Type B pancreatic cell (in vitro differentiated cells): Measurements from ENCODE around the gene LAMTOR2. TPM values are rescaled to one million over a fixed set of nuclear protein-coding genes. Genes with fewer than 3 reads are reported as not detected.

Source experiments
- DNase-seq: peaks from one replicate; pipeline ENCODE4 v3.0.0; 2021; ENCODE audit warnings: mixed read lengths; ENCODE audit not compliant: unreplicated experiment; ENCODE audit errors: extremely low spot score
- H3K27ac Mint-ChIP-seq: 2 replicates; pipeline ENCODE4 v1.8.0; 2021; ENCODE audit warnings: mild to moderate bottlenecking, mixed read lengths
- H3K27me3 Mint-ChIP-seq: 2 replicates; pipeline ENCODE4 v1.8.0; 2021; ENCODE audit warnings: mixed read lengths
- H3K36me3 Mint-ChIP-seq: 2 replicates; pipeline ENCODE4 v1.8.0; 2021; ENCODE audit warnings: mixed read lengths
- H3K4me1 Mint-ChIP-seq: one replicate; pipeline ENCODE4 v1.8.0; 2021; ENCODE audit warnings: mixed read lengths; ENCODE audit not compliant: unreplicated experiment
- H3K4me3 Mint-ChIP-seq: 2 replicates; pipeline ENCODE4 v1.8.0; 2021; ENCODE audit warnings: mild to moderate bottlenecking, mixed read lengths
- H3K9me3 Mint-ChIP-seq: 2 replicates; pipeline ENCODE4 v1.8.0; 2021; ENCODE audit warnings: mixed read lengths
- CTCF ChIP-seq: fragments of 200-600 bp; sonication (generic); conservative IDR thresholded peaks from 2 replicates; pipeline ENCODE4 v1.5.0; 2021; ENCODE audit warnings: antibody characterized with exemption, mild to moderate bottlenecking
- total RNA-seq: library from RNA; stranded (reverse); gene quantifications from 2 replicates; pipeline ENCODE4 v1.2.1, GENCODE V29; 2021; ENCODE audit warnings: low replicate concordance

LAMTOR2 gene
- total RNA-seq, 1 donor from 2014 or later, result 60.9 TPM

GRCh38 chr1:156078728-156079127, 24.1 kb downstream of the LAMTOR2 start:
- H3K9me3 Mint-ChIP-seq, result no peaks in the 10 kb centered on the region
- peak overlapping the region; percentile 97 for H3K4me3 Mint-ChIP-seq
- peak overlapping the region; percentile 90 for H3K27ac Mint-ChIP-seq
- TF ChIP-seq CTCF, result no peak
- H3K27me3 Mint-ChIP-seq, result no peaks in the 10 kb centered on the region
- peaks cover 32% of the 10 kb centered on the region for H3K36me3 Mint-ChIP-seq
- DNase-seq, result no peak
- peaks cover 53% of the 10 kb centered on the region for H3K4me1 Mint-ChIP-seq

- Mint-ChIP-seq H3K4me3 (peak overlapping the region; percentile 97), H3K36me3 (peaks cover 28% of the 10 kb centered on the region), H3K27me3 (no peaks in the 10 kb centered on the region), H3K27ac (peak overlapping the region; percentile 93), H3K4me1 (peaks cover 54% of the 10 kb centered on the region), H3K9me3 (no peaks in the 10 kb centered on the region)
- DNase-seq, result no peak
- no peak for TF ChIP-seq CTCF
These were observed 25.2 kb downstream of the LAMTOR2 start for GRCh38 chr1:156079762-156080161.

GRCh38 chr1:156080241-156080862, 25.8 kb downstream of the LAMTOR2 start:
- DNase-seq, result no peak
- Mint-ChIP-seq H3K36me3 (peaks cover 26% of the 10 kb centered on the region), H3K9me3 (no peaks in the 10 kb centered on the region), H3K27me3 (no peaks in the 10 kb centered on the region), H3K27ac (peak overlapping the region; percentile 93), H3K4me1 (peaks cover 56% of the 10 kb centered on the region), H3K4me3 (peak overlapping the region; percentile 97)
- no peak for TF ChIP-seq CTCF

- peak overlapping the region; percentile 93 for H3K27ac Mint-ChIP-seq
- H3K4me3 Mint-ChIP-seq, result peak overlapping the region; percentile 97
- peaks cover 53% of the 10 kb centered on the region for H3K4me1 Mint-ChIP-seq
- no peaks in the 10 kb centered on the region for H3K9me3 Mint-ChIP-seq
- no peak for DNase-seq
- no peak for TF ChIP-seq CTCF
- no peaks in the 10 kb centered on the region for H3K27me3 Mint-ChIP-seq
- peaks cover 23% of the 10 kb centered on the region for H3K36me3 Mint-ChIP-seq
These were observed 26.2 kb downstream of the LAMTOR2 start for GRCh38 chr1:156080863-156081179.

GRCh38 chr1:156081180-156081916, 26.8 kb downstream of the LAMTOR2 start:
- H3K27ac Mint-ChIP-seq, result peak overlapping the region; percentile 93
- peaks cover 23% of the 10 kb centered on the region for H3K36me3 Mint-ChIP-seq
- H3K27me3 Mint-ChIP-seq, result no peaks in the 10 kb centered on the region
- no peaks in the 10 kb centered on the region for H3K9me3 Mint-ChIP-seq
- no peak for DNase-seq
- H3K4me3 Mint-ChIP-seq, result peak overlapping the region; percentile 97
- peaks cover 57% of the 10 kb centered on the region for H3K4me1 Mint-ChIP-seq
- no peak for TF ChIP-seq CTCF
